IMR-90 (cell line): Measurements from ENCODE around the gene ANKRD9. TPM values are rescaled to one million over a fixed set of nuclear protein-coding genes. Genes with fewer than 3 reads are reported as not detected.

Source experiments
- ATAC-seq: fragments of 200-7000 bp; cut with Tn5 transposase; 2 replicates; pipeline ENCODE4 v1.9.1; 2020; ENCODE audit warnings: low read depth, mild to moderate bottlenecking, moderate library complexity
- BruUV-seq: library from RNA; stranded (reverse); fragments of 400-500 nt; replicated peaks from 2 replicates; lab custom pipeline; 2021; lab: Mats Ljungman, UMichigan
- CTCF ChIA-PET: fragments of 300-600 bp; formaldehyde crosslinking; extraction: SDS; loops from one replicate; lab custom pipeline; 2021; ENCODE audit warnings: antibody characterized with exemption; lab: Yijun Ruan, JAX
- POLR2A ChIA-PET: fragments of 300-600 bp; sonication (Branson Sonifier 250); formaldehyde crosslinking; loops from one replicate; lab custom pipeline; 2022; ENCODE audit warnings: antibody characterized with exemption; ENCODE audit not compliant: unreplicated experiment; lab: Charles Lee
- DNase-seq: peaks from one replicate; pipeline ENCODE4 v3.0.0; 2013
- H2AFZ ChIP-seq: replicated peaks from 2 replicates; pipeline ENCODE3; 2013; ENCODE audit warnings: low read length, mild to moderate bottlenecking; ENCODE audit not compliant: poor library complexity
- H2AK5ac ChIP-seq: 2 replicates; pipeline ENCODE4 v1.6.1; 2013; ENCODE audit warnings: low read depth, low read length, inconsistent platforms
- H2AK9ac ChIP-seq: replicated peaks from 2 replicates; pipeline ENCODE3; 2013; ENCODE audit warnings: mild to moderate bottlenecking, low read depth, low read length, moderate library complexity; ENCODE audit not compliant: poor library complexity
- H2BK120ac ChIP-seq: 2 replicates; pipeline ENCODE4 v1.6.1; 2013; ENCODE audit warnings: low read depth, low read length, inconsistent platforms
- H2BK15ac ChIP-seq: 3 replicates; pipeline ENCODE4 v1.6.1; 2013; ENCODE audit warnings: low read depth, low read length, inconsistent platforms
- H2BK20ac ChIP-seq: 2 replicates; pipeline ENCODE4 v1.6.1; 2013; ENCODE audit warnings: low read depth, mild to moderate bottlenecking, inconsistent platforms, low read length, moderate library complexity
- H2BK5ac ChIP-seq: 2 replicates; pipeline ENCODE4 v1.6.1; 2013; ENCODE audit warnings: mild to moderate bottlenecking, low read depth, low read length, inconsistent platforms; ENCODE audit not compliant: poor library complexity, severe bottlenecking
- H3K14ac ChIP-seq: replicated peaks from 2 replicates; pipeline ENCODE4 v1.6.1; 2013; ENCODE audit warnings: low read depth, low read length, inconsistent platforms
- H3K18ac ChIP-seq: 2 replicates; pipeline ENCODE4 v1.6.1; 2013; ENCODE audit warnings: low read depth, low read length, control low read depth
- H3K23ac ChIP-seq: 2 replicates; pipeline ENCODE4 v1.6.1; 2013; ENCODE audit warnings: low read depth, low read length, inconsistent platforms
- H3K27ac ChIP-seq: 2 replicates; pipeline ENCODE4 v1.5.1; 2013; ENCODE audit warnings: mild to moderate bottlenecking, control low read depth, low read length; ENCODE audit not compliant: insufficient read depth
- H3K27me3 ChIP-seq: 2 replicates; pipeline ENCODE4 v1.6.1; 2013; ENCODE audit warnings: low read length; ENCODE audit not compliant: control insufficient read depth, insufficient read depth
- H3K36me3 ChIP-seq: 2 replicates; pipeline ENCODE4 v1.6.1; 2013; ENCODE audit warnings: low read length, mixed read lengths; ENCODE audit not compliant: control insufficient read depth, insufficient read depth
- H3K4ac ChIP-seq: 2 replicates; pipeline ENCODE4 v1.6.1; 2013; ENCODE audit warnings: low read depth, low read length, inconsistent platforms
- H3K4me1 ChIP-seq: 2 replicates; pipeline ENCODE4 v1.6.1; 2013; ENCODE audit warnings: low read length, mixed read lengths; ENCODE audit not compliant: control insufficient read depth, insufficient read depth
- H3K4me2 ChIP-seq: 2 replicates; pipeline ENCODE4 v1.6.1; 2013; ENCODE audit warnings: low read depth, mild to moderate bottlenecking, control low read depth, low read length, moderate library complexity
- H3K4me3 ChIP-seq: 2 replicates; pipeline ENCODE4 v1.5.1; 2013; ENCODE audit warnings: low read depth, mild to moderate bottlenecking, control low read depth, low read length, moderate library complexity; ENCODE audit not compliant: insufficient read depth
- H3K56ac ChIP-seq: 2 replicates; pipeline ENCODE4 v1.6.1; 2013; ENCODE audit warnings: low read length, inconsistent platforms; ENCODE audit not compliant: insufficient read depth; ENCODE audit errors: extremely low read depth
- H3K79me1 ChIP-seq, 2 experiments: 2 replicates each; pipeline ENCODE4 v1.6.1; 2013; ENCODE audit warnings: low read length in 2 of 2, inconsistent platforms in 1 of 2, low read depth in 1 of 2
- H3K9ac ChIP-seq: 2 replicates; pipeline ENCODE4 v1.6.1; 2013; ENCODE audit warnings: low read depth, low read length, control low read depth
- H3K9me1 ChIP-seq: 2 replicates; pipeline ENCODE4 v1.6.1; 2013; ENCODE audit warnings: low read length, inconsistent platforms; ENCODE audit not compliant: insufficient read depth
- H3K9me3 ChIP-seq: 2 replicates; pipeline ENCODE4 v1.6.1; 2013; ENCODE audit warnings: low read length; ENCODE audit not compliant: control insufficient read depth, insufficient read depth
- H4K20me1 ChIP-seq: 2 replicates; pipeline ENCODE4 v1.6.1; 2013; ENCODE audit warnings: low read length, inconsistent platforms; ENCODE audit not compliant: insufficient read depth
- H4K5ac ChIP-seq: 2 replicates; pipeline ENCODE4 v1.6.1; 2013; ENCODE audit warnings: mild to moderate bottlenecking, low read depth, low read length, control low read depth
- H4K8ac ChIP-seq, 2 experiments: 2 replicates each; pipeline ENCODE4 v1.6.1; 2013; ENCODE audit warnings: low read depth in 2 of 2, low read length in 2 of 2, control low read depth in 1 of 2, inconsistent platforms in 1 of 2
- H4K91ac ChIP-seq: 2 replicates; pipeline ENCODE4 v1.6.1; 2013; ENCODE audit warnings: low read depth, low read length, inconsistent platforms; ENCODE audit not compliant: insufficient read depth
- CEBPB ChIP-seq: IDR thresholded peaks from 2 replicates; pipeline ENCODE4 v1.6.1; 2012; ENCODE audit warnings: low read depth, low read length, improper control_type of control experiment
- RFX5 ChIP-seq: IDR thresholded peaks from 2 replicates; pipeline ENCODE4 v1.8.0; 2012; ENCODE audit warnings: low read depth, mild to moderate bottlenecking, low read length, moderate library complexity
- WGBS, 2 experiments: methylation state at CpG; one replicate each; pipeline versions ENCODE4 v1.1.5 to v1.1.7; 2013; ENCODE audit warnings: missing lambda C conversion rate in 2 of 2; ENCODE audit not compliant: insufficient read length in 1 of 2; ENCODE audit errors: extremely low coverage in 2 of 2; 5-methylcytosine and 5-hydroxymethylcytosine counted together
- dilution Hi-C: fragments of 300-500 bp; cut with HindIII; formaldehyde crosslinking; loops from one replicate; pipeline ENCODE4 v1.14.3; 2018; ENCODE audit warnings: low sequenced_read_pairs; ENCODE audit not compliant: unreplicated experiment
- in situ Hi-C: fragments of 300-500 bp; cut with MboI; formaldehyde crosslinking; loops from 3 replicates; pipeline ENCODE4 v1.14.3; 2019; ENCODE audit warnings: low sequenced_read_pairs, inconsistent platforms, mixed read lengths
- intact Hi-C: fragments of 100-400 bp; cut with micrococcal nuclease; formaldehyde crosslinking; loops from 2 replicates; pipeline ENCODE4 v1.10.0; 2022
- polyA plus RNA-seq, 3 experiments: library from polyadenylated mRNA; depleted of rRNA; stranded (reverse); fragments of >200 nt; gene quantifications; 2 replicates each; pipeline ENCODE4 v1.2.3, GENCODE V29; 2012; ENCODE audit warnings: low replicate concordance in 1 of 3
- total RNA-seq: library from RNA; depleted of rRNA; stranded (reverse); fragments of >200 nt; gene quantifications from 2 replicates; pipeline ENCODE4 v1.2.3, GENCODE V29; 2012

The ANKRD9 gene
- total and polyA plus RNA-seq, 2 of the 4 experiments (the other 2 are of a cell fraction) = 3.9 to 15.7 TPM

GRCh38 chr14:102540315-102541028 is 30.9 kb upstream of the ANKRD9 start:
- H3K56ac ChIP-seq = no peak overlapping the region
- H4K20me1 ChIP-seq = no peaks in the 10 kb centered on the region
- ChIA-PET POLR2A (no interaction called here), CTCF (interaction anchor here (0.6 kb wide), 1 partner anchor 34 kb away, joined by 4 read pairs; no protein-coding TSS in a partner anchor)
- no peak overlapping the region for H2BK20ac ChIP-seq
- H4K8ac ChIP-seq = no peak overlapping the region
- no TSS peak for BruUV-seq
- H3K27me3 ChIP-seq = peaks cover 15% of the 10 kb centered on the region
- no peak overlapping the region for H3K4me3 ChIP-seq
- H3K18ac ChIP-seq = no peak overlapping the region
- no peak overlapping the region for H2BK15ac ChIP-seq
- no peak overlapping the region for H3K9ac ChIP-seq
- peak overlapping the region; percentile 15 for H2AK9ac ChIP-seq
- H3K4ac ChIP-seq = no peak overlapping the region
- no peak overlapping the region for H3K14ac ChIP-seq
- no peaks in the 10 kb centered on the region for H3K36me3 ChIP-seq
- H3K9me3 ChIP-seq = no peaks in the 10 kb centered on the region
- intact Hi-C loops (no loop called here), in situ Hi-C loops (no loop called here), dilution Hi-C loops (no loop called here)
- no peak overlapping the region for H3K23ac ChIP-seq
- H3K9me1 ChIP-seq = no peaks in the 10 kb centered on the region; the same call in 1 of the 2 replicates
- ATAC-seq = peak; percentile 30
- no peak overlapping the region for H2BK5ac ChIP-seq
- H3K4me1 ChIP-seq = peaks cover 9% of the 10 kb centered on the region; the same call in 1 of the 2 replicates
- no peaks in the 10 kb centered on the region for H3K79me1 ChIP-seq
- DNase-seq = peak; percentile 4
- H3K27ac ChIP-seq = no peak overlapping the region
- H3K4me2 ChIP-seq = no peak overlapping the region
- H4K5ac ChIP-seq = no peak overlapping the region
- H2BK120ac ChIP-seq = no peak overlapping the region
- H2AK5ac ChIP-seq = no peak overlapping the region
- no peak for TF ChIP-seq RFX5
- TF ChIP-seq CEBPB = peak; percentile 30; the same call in 1 of the 2 replicates
- peak overlapping the region; percentile 57 for H2AFZ ChIP-seq
- 48% methylated on average over 13 of the region's 29 CpGs; no CpG with 5 or more reads in 1 of the 2 experiments for WGBS, 2 experiments
- no peak overlapping the region for H4K91ac ChIP-seq
